A549 (cell line): ENCODE results near the gene ADAMTS15. TPM values are rescaled to one million over a fixed set of nuclear protein-coding genes. Genes with fewer than 3 reads are reported as not detected.

ENCODE experiments used
- ATAC-seq, 2 experiments: fragments of 200-7000 bp in 1 of 2; fragments of >200 bp in 1 of 2; cut with Nextera tagmentation in 1 of 2; cut with Tn5 transposase in 1 of 2; 3 replicates each; pipeline versions ENCODE4 v1.8.0 to v1.9.1; 2018 to 2020; ENCODE audit warnings: mild to moderate bottlenecking in 1 of 2, moderate library complexity in 1 of 2
- CTCF ChIA-PET: fragments of 300-600 bp; sonication (Branson Sonifier 250); formaldehyde crosslinking; extraction: SDS; loops from one replicate; lab custom pipeline; 2021; ENCODE audit warnings: antibody characterized with exemption, inconsistent platforms; lab: Yijun Ruan, JAX
- POLR2A ChIA-PET: fragments of 350-600 bp; formaldehyde crosslinking; extraction: SDS; loops from one replicate; lab custom pipeline; 2021; ENCODE audit warnings: antibody characterized with exemption, inconsistent platforms; lab: Yijun Ruan, JAX
- DNase-seq, 2 experiments: peaks; one replicate each; pipeline versions ENCODE4 v3.0.0 to v3.0.0-alpha.2; 2011 to 2016; ENCODE audit warnings: low read depth in 1 of 2, low spot score in 1 of 2
- FAIRE-seq: peaks from 2 replicates; lab custom pipeline; 2011; peaks lifted over from hg19 to GRCh38; lab: Jason Lieb, UNC
- H3K27ac ChIP-seq, 2 experiments: fragments of >200 bp; sonication (Bioruptor Twin); formaldehyde crosslinking; 3 replicates each; pipeline ENCODE4 v1.5.1; 2016 to 2017
- H3K4me1 ChIP-seq: fragments of >200 bp; sonication (Bioruptor Twin); formaldehyde crosslinking; 3 replicates; pipeline ENCODE4 v1.6.1; 2016
- H3K4me2 ChIP-seq: fragments of >200 bp; sonication (Bioruptor Twin); formaldehyde crosslinking; 3 replicates; pipeline ENCODE4 v1.6.1; 2016
- H3K4me3 ChIP-seq: fragments of >200 bp; sonication (Bioruptor Twin); formaldehyde crosslinking; 3 replicates; pipeline ENCODE4 v1.5.1; 2016
- H3K9me3 ChIP-seq: fragments of >200 bp; sonication (Bioruptor Twin); formaldehyde crosslinking; 3 replicates; pipeline ENCODE4 v1.6.1; 2016
- ATOH8 ChIP-seq: fragments of 250-450 bp; sonication (Bioruptor Pico); IDR thresholded peaks from 2 replicates; pipeline ENCODE4 v1.5.0; 2020; ENCODE audit warnings: low read depth, mild to moderate bottlenecking, moderate library complexity
- BCL3 ChIP-seq: fragments of >200 bp; sonication (Bioruptor Twin); formaldehyde crosslinking; IDR thresholded peaks from 3 replicates; pipeline ENCODE4 v1.6.1; 2016
- BHLHE40 ChIP-seq: IDR thresholded peaks from 2 replicates; pipeline ENCODE4 v1.6.1; 2012; ENCODE audit warnings: low read depth, low read length, inconsistent platforms
- CBX8 ChIP-seq: fragments of 200-600 bp; sonication (generic); IDR thresholded peaks from 2 replicates; pipeline ENCODE4 v1.6.1; 2016
- E2F6 ChIP-seq: IDR thresholded peaks from 2 replicates; pipeline ENCODE4 v1.6.1; 2012; ENCODE audit warnings: low read depth, borderline replicate concordance
- ELK1 ChIP-seq: fragments of 150-350 bp; IDR thresholded peaks from 2 replicates; pipeline ENCODE4 v1.6.1; 2014; ENCODE audit warnings: low read depth, mild to moderate bottlenecking, low read length
- ESRRA ChIP-seq: fragments of 150-350 bp; IDR thresholded peaks from 2 replicates; pipeline ENCODE4 v1.6.1; 2014; ENCODE audit warnings: mild to moderate bottlenecking, low read length, borderline replicate concordance
- FOSL2 ChIP-seq, 2 experiments: fragments of 450-650 bp in 1 of 2; fragments of >200 bp in 1 of 2; sonication (Bioruptor Twin) in 1 of 2; formaldehyde crosslinking; IDR thresholded peaks; 2 replicates each; pipeline versions ENCODE4 v1.5.0 to v1.6.1; 2016 to 2020; ENCODE audit warnings: mild to moderate bottlenecking in 1 of 2, moderate library complexity in 1 of 2
- FOXS1 ChIP-seq: fragments of 250-450 bp; sonication (Bioruptor Pico); IDR thresholded peaks from 2 replicates; pipeline ENCODE4 v1.5.0; 2020; ENCODE audit warnings: mild to moderate bottlenecking, moderate library complexity
- GATA3 ChIP-seq: IDR thresholded peaks from 2 replicates; pipeline ENCODE4 v1.6.1; 2012; ENCODE audit warnings: borderline replicate concordance
- HEYL ChIP-seq: fragments of 250-450 bp; sonication (Bioruptor Pico); IDR thresholded peaks from 2 replicates; pipeline ENCODE4 v1.8.0; 2021; ENCODE audit warnings: mild to moderate bottlenecking, moderate library complexity
- HOXA7 ChIP-seq: fragments of 250-450 bp; sonication (Bioruptor Pico); IDR thresholded peaks from 2 replicates; pipeline ENCODE4 v1.5.0; 2020; ENCODE audit warnings: mild to moderate bottlenecking, moderate library complexity
- HOXB13 ChIP-seq: fragments of 250-450 bp; sonication (Bioruptor Pico); IDR thresholded peaks from 2 replicates; pipeline ENCODE4 v1.5.0; 2020; ENCODE audit warnings: low read depth, mild to moderate bottlenecking, moderate library complexity
- JUNB ChIP-seq: fragments of >200 bp; sonication (Bioruptor Twin); formaldehyde crosslinking; IDR thresholded peaks from 2 replicates; pipeline ENCODE4 v1.6.1; 2016
- MAFK ChIP-seq: fragments of 450-650 bp; IDR thresholded peaks from 2 replicates; pipeline ENCODE4 v1.6.1; 2014; ENCODE audit not compliant: partially characterized antibody
- MAX ChIP-seq: IDR thresholded peaks from 2 replicates; pipeline ENCODE4 v1.6.1; 2012
- MAZ ChIP-seq: fragments of 150-350 bp; IDR thresholded peaks from 2 replicates; pipeline ENCODE4 v1.6.1; 2014; ENCODE audit warnings: antibody characterized with exemption, low read depth, low read length, borderline replicate concordance
- NFE2L2 ChIP-seq: fragments of 150-350 bp; conservative IDR thresholded peaks from 2 replicates; pipeline ENCODE4 v1.6.1; 2014; ENCODE audit warnings: low read length
- NPAS2 ChIP-seq: fragments of 250-450 bp; sonication (Bioruptor Pico); IDR thresholded peaks from 2 replicates; pipeline ENCODE4 v1.8.0; 2022; ENCODE audit warnings: mild to moderate bottlenecking, moderate library complexity, borderline replicate concordance
- NR3C1 ChIP-seq: fragments of >200 bp; sonication (Bioruptor Twin); formaldehyde crosslinking; IDR thresholded peaks from 3 replicates; pipeline ENCODE4 v1.6.1; 2017
- PBX3 ChIP-seq: IDR thresholded peaks from 2 replicates; pipeline ENCODE4 v1.6.1; 2012
- PHF8 ChIP-seq: fragments of 200-600 bp; sonication (generic); IDR thresholded peaks from 2 replicates; pipeline ENCODE4 v1.6.1; 2016; ENCODE audit warnings: low read depth, mild to moderate bottlenecking, antibody characterized with exemption, moderate library complexity, borderline replicate concordance
- RARB ChIP-seq: fragments of 250-450 bp; sonication (Bioruptor Pico); IDR thresholded peaks from 2 replicates; pipeline ENCODE4 v1.8.0; 2021; ENCODE audit warnings: mild to moderate bottlenecking, moderate library complexity
- RFX5 ChIP-seq: fragments of 450-650 bp; IDR thresholded peaks from 2 replicates; pipeline ENCODE4 v1.7.1; 2014; ENCODE audit warnings: antibody characterized with exemption, mild to moderate bottlenecking, moderate library complexity
- SMC3 ChIP-seq: fragments of >200 bp; sonication (Bioruptor Twin); formaldehyde crosslinking; IDR thresholded peaks from 3 replicates; pipeline ENCODE4 v1.6.1; 2018; ENCODE audit warnings: inconsistent platforms
- TFCP2L1 ChIP-seq: fragments of 250-450 bp; sonication (Bioruptor Pico); IDR thresholded peaks from 2 replicates; pipeline ENCODE4 v1.5.0; 2021; ENCODE audit warnings: mild to moderate bottlenecking
- ZC3H11A ChIP-seq: fragments of 450-650 bp; IDR thresholded peaks from 2 replicates; pipeline ENCODE4 v1.6.1; 2014; ENCODE audit warnings: antibody characterized with exemption, mild to moderate bottlenecking
- WGBS: methylation state at CpG from one replicate; pipeline ENCODE4 v1.1.6; 2017; ENCODE audit errors: missing lambda C conversion rate; 5-methylcytosine and 5-hydroxymethylcytosine counted together
- polyA plus RNA-seq, 4 experiments: library from polyadenylated mRNA; depleted of rRNA in 3 of 4; stranded (reverse); fragments of >200 nt; fragmentation: RNase III in 1 of 4; extraction: RNeasy Plus Mini Kit Qiagen cat#74134 plus additional on column Dnase treatment in 1 of 4; gene quantifications; 2 replicates in 3 of 4; 3 replicates in 1 of 4; pipeline ENCODE4 v1.2.3, GENCODE V29; 2011 to 2017

ADAMTS15 gene
- polyA plus RNA-seq, 2 of the 4 experiments (the other 2 are of a cell fraction): 2.2 to 4.0 TPM

- Histone ChIP-seq H3K27ac (no peak overlapping the region), H3K4me2 (no peak overlapping the region), H3K4me3 (no peak overlapping the region), H3K9me3 (no peaks in the 10 kb centered on the region), H3K4me1 (peaks cover 9% of the 10 kb centered on the region; the same call in 2 of the 3 replicates)
- no peak for ATAC-seq
- DNase-seq: no peak
- no peak for FAIRE-seq
- ChIA-PET CTCF (interaction anchor here (1.1 to 25.6 kb wide), 9 partner anchors 12 to 487 kb away, joined by 3 to 732 read pairs (median 4); partner anchors contain the start of gene SNX19), POLR2A (no interaction called here)
- TF ChIP-seq MAFK: no peak
- TF ChIP-seq PBX3: no peak
- TF ChIP-seq RFX5: no peak
- no peak for TF ChIP-seq RARB (CRISPR knock-in tag)
- TF ChIP-seq BCL3: no peak
- no peak for TF ChIP-seq ELK1
- no peak for TF ChIP-seq HOXA7
- TF ChIP-seq NFE2L2: no peak
- TF ChIP-seq CBX8: no peak
- no peak for TF ChIP-seq PHF8
- TF ChIP-seq SMC3: no peak
- TF ChIP-seq JUNB: no peak
- no peak for TF ChIP-seq FOXS1
- TF ChIP-seq E2F6: no peak
- TF ChIP-seq BHLHE40: no peak
- TF ChIP-seq MAZ: no peak
- TF ChIP-seq TFCP2L1 (CRISPR knock-in tag): no peak
- TF ChIP-seq GATA3: no peak
- 17% methylated on average over 1 of the region's 2 CpGs for WGBS
Observed at GRCh38 chr11:130429120-130429681, 19.2 kb upstream of the ADAMTS15 start.

GRCh38 chr11:130429983-130430382, 18.5 kb upstream of the ADAMTS15 start:
- H3K9me3 ChIP-seq: no peaks in the 10 kb centered on the region
- POLR2A ChIA-PET: no interaction called here
- ATAC-seq: no peak
- no peak for FAIRE-seq
- H3K4me3 ChIP-seq: no peak overlapping the region
- TF ChIP-seq FOSL2 (IDR thresholded peaks at IDR 0.05) (no peak), FOSL2 (CRISPR knock-in tag; IDR thresholded peaks at IDR 0.05) (no peak), HEYL (CRISPR knock-in tag) (no peak), NFE2L2 (no peak), ATOH8 (CRISPR knock-in tag) (no peak), ESRRA (no peak), SMC3 (no peak), HOXB13 (no peak), NR3C1 (no peak), RFX5 (no peak), CBX8 (no peak), PHF8 (no peak), MAX (no peak), ZC3H11A (no peak), FOXS1 (no peak), NPAS2 (CRISPR knock-in tag) (no peak)
- peaks cover 9% of the 10 kb centered on the region; the same call in 2 of the 3 replicates for H3K4me1 ChIP-seq
- DNase-seq: no peak
- WGBS: 40% methylated on average over 3 of the region's 3 CpGs
- CTCF ChIA-PET: interaction anchor here (1.0 to 25.6 kb wide), 7 partner anchors 21 to 1234 kb away, joined by 3 to 732 read pairs (median 8); no protein-coding TSS in a partner anchor
- H3K27ac ChIP-seq: no peak overlapping the region; a peak in 1 of 6 replicates
- H3K4me2 ChIP-seq: no peak overlapping the region
